Parathyroid adenoma (tissue), 2 donors: Measurements from ENCODE around the gene PTPRQ.

ENCODE experiments used
- H2AFZ ChIP-seq: fragments of 300-600 bp; sonication (generic); one replicate; pipeline ENCODE4 v1.7.0; 2017; ENCODE audit warnings: antibody characterized with exemption, mild to moderate bottlenecking
- H3K27ac ChIP-seq: fragments of 300-600 bp; sonication (generic); one replicate; pipeline ENCODE4 v1.7.0; 2017
- H3K27me3 ChIP-seq: fragments of 300-600 bp; sonication (generic); one replicate; pipeline ENCODE4 v1.7.0; 2017; ENCODE audit warnings: low read length; ENCODE audit not compliant: control insufficient read depth, insufficient read depth
- H3K36me3 ChIP-seq: fragments of 300-600 bp; sonication (generic); one replicate; pipeline ENCODE4 v1.7.0; 2017; ENCODE audit warnings: low read length; ENCODE audit not compliant: control insufficient read depth, insufficient read depth
- H3K4me1 ChIP-seq: fragments of 300-600 bp; sonication (generic); one replicate; pipeline ENCODE4 v1.7.0; 2017; ENCODE audit warnings: control low read depth
- H3K4me2 ChIP-seq: fragments of 300-600 bp; sonication (generic); one replicate; pipeline ENCODE4 v1.7.0; 2017; ENCODE audit warnings: low read length
- H3K4me3 ChIP-seq: fragments of 300-600 bp; sonication (generic); one replicate; pipeline ENCODE4 v1.7.0; 2017; ENCODE audit warnings: low read depth, low read length
- H3K79me2 ChIP-seq: fragments of 300-600 bp; sonication (generic); one replicate; pipeline ENCODE4 v1.7.0; 2017; ENCODE audit warnings: control low read depth
- H3K9ac ChIP-seq: fragments of 300-600 bp; sonication (generic); one replicate; pipeline ENCODE4 v1.7.0; 2017; ENCODE audit warnings: mild to moderate bottlenecking
- H3K9me3 ChIP-seq: fragments of 300-600 bp; sonication (generic); one replicate; pipeline ENCODE4 v1.7.0; 2017; ENCODE audit warnings: low read length; ENCODE audit not compliant: control insufficient read depth
- CTCF ChIP-seq: fragments of 300-600 bp; sonication (generic); IDR thresholded peaks from one replicate; pipeline ENCODE4 v1.7.0; 2017; ENCODE audit warnings: antibody characterized with exemption, mild to moderate bottlenecking
- donor health status: primary hyperparathyroidism.

PTPRQ gene

DNA sequence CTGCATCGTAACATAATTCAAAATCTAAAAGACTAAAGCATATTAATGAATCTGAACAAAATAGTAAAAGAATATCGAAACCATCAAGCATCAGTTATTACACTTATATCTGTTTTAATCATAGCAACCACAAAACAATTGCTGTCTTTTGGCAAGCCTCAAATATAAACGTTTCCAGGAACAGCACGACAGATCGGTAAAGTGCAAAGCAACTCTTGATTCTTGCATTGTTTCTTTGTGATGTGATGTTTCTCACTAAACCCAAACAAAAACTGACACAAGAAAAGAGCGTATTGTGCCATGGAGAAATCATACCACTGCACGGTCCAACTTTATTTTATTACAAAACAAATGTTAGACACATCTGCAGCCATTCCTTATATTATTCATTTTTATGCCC, 254.2 kb downstream of the PTPRQ start:
- no peak overlapping the region for H3K4me3 ChIP-seq
- H3K4me1 ChIP-seq, result no peaks in the 10 kb centered on the region
- no peaks in the 10 kb centered on the region for H3K9me3 ChIP-seq
- no peak overlapping the region for H2AFZ ChIP-seq
- H3K27me3 ChIP-seq, result no peaks in the 10 kb centered on the region
- H3K9ac ChIP-seq, result no peak overlapping the region
- H3K36me3 ChIP-seq, result no peaks in the 10 kb centered on the region
- no peak overlapping the region for H3K27ac ChIP-seq
- no peaks in the 10 kb centered on the region for H3K79me2 ChIP-seq
- H3K4me2 ChIP-seq, result no peak overlapping the region
- TF ChIP-seq CTCF, result no peak

DNA sequence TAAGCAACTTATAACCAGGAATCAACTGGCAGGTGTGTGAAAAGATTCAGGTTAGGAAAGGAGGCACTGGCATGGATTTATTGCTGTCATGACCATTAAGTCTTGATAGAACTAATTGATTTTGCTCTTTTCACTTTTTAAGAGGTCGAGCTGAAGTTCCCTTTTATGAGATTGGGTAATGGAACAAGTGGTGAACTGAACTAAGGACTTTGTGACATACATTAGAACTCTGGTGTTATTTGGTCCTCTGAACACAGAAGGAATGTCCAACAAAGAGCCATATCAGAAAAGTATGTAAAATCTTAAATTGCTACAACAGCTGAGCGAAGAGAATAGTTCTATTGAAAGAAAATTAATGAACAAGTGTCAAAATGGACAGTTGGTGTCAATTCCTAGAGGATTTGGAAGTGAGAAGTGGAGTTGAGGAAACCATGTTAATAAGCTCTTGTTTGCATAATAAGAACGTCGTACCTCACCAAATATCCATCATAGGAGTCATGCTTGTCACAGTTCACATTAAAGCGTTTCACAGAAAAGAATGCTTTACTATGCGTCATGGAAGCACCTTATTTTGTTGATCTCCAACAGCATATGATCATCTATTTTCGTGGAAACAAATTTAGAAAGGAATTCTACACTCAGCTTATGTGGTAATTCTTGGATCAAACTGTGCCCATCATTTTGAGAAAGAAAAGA, 255.0 kb downstream of the PTPRQ start:
- no peaks in the 10 kb centered on the region for H3K9me3 ChIP-seq
- no peaks in the 10 kb centered on the region for H3K36me3 ChIP-seq
- no peak overlapping the region for H3K4me2 ChIP-seq
- no peak overlapping the region for H3K9ac ChIP-seq
- no peak overlapping the region for H2AFZ ChIP-seq
- TF ChIP-seq CTCF, result no peak
- H3K27me3 ChIP-seq, result no peaks in the 10 kb centered on the region
- H3K4me3 ChIP-seq, result no peak overlapping the region
- no peaks in the 10 kb centered on the region for H3K79me2 ChIP-seq
- no peaks in the 10 kb centered on the region for H3K4me1 ChIP-seq
- H3K27ac ChIP-seq, result no peak overlapping the region

GRCh38 chr12:80700327-80700726, 256.3 kb downstream of the PTPRQ start:
- H3K4me2 ChIP-seq, result no peak overlapping the region
- no peak overlapping the region for H3K9ac ChIP-seq
- no peak overlapping the region for H3K27ac ChIP-seq

GRCh38 chr12:80701388-80701787, 257.4 kb downstream of the PTPRQ start:
- Histone ChIP-seq H3K9ac (no peak overlapping the region), H3K4me2 (no peak overlapping the region), H3K4me1 (no peaks in the 10 kb centered on the region), H3K36me3 (no peaks in the 10 kb centered on the region), H3K4me3 (no peak overlapping the region), H3K9me3 (no peaks in the 10 kb centered on the region), H3K27ac (no peak overlapping the region), H3K79me2 (no peaks in the 10 kb centered on the region), H2AFZ (no peak overlapping the region), H3K27me3 (no peaks in the 10 kb centered on the region)
- no peak for TF ChIP-seq CTCF

More at GRCh38 chr12:80700327-80700726, 256.3 kb downstream of the PTPRQ start:
- no peaks in the 10 kb centered on the region for H3K27me3 ChIP-seq
- H2AFZ ChIP-seq, result no peak overlapping the region
- no peaks in the 10 kb centered on the region for H3K4me1 ChIP-seq
- H3K9me3 ChIP-seq, result no peaks in the 10 kb centered on the region
- H3K4me3 ChIP-seq, result no peak overlapping the region
- no peaks in the 10 kb centered on the region for H3K79me2 ChIP-seq
- no peaks in the 10 kb centered on the region for H3K36me3 ChIP-seq
- no peak for TF ChIP-seq CTCF
